ENCODE data around the gene STK10. TPM values are rescaled to one million over a fixed set of nuclear protein-coding genes. Genes with fewer than 3 reads are reported as not detected.

STK10 gene
- total and polyA plus RNA-seq, 2 experiments from 2014 or later, result 7.5 to 17.8 TPM

DNA sequence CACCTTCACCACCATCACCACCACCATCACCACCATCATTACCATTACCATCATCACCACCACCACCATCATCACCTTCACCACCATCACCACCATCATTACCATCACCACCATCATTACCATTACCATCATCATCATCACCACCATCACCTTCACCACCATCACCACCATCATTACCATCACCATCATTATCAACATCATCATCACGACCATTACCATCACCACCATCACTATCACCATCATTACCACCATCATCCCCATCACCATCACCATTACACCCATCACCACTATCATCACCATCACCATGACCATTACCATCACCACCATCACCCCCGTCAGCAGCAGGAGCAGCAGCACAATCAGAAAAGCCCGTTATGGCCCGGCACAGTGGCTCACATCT lies 89.1 kb downstream of the STK10 start:
- ATAC-seq (no peak), DNase-seq (ENCODE audit: low spot score) (no peak)
- Mint-ChIP-seq H3K27me3 (ENCODE audit: insufficient read depth, low read depth, poor library complexity) (peaks cover 1% of the 10 kb centered on the region), H3K4me1 (peaks cover 31% of the 10 kb centered on the region), H3K9me3 (no peaks in the 10 kb centered on the region), H3K36me3 (ENCODE audit: low read depth) (no peaks in the 10 kb centered on the region; the same call in 1 of the 3 replicates), H3K27ac (no peak overlapping the region), H3K4me3 (no peak overlapping the region)
- no peak overlapping the region for H3K4me2 ChIP-seq
- H3F3A ChIP-seq (replicated peaks; ENCODE audit: low read depth), result peaks cover 14% of the 10 kb centered on the region
- H2AFZ ChIP-seq, result no peak overlapping the region
- H3K4me1 ChIP-seq (ENCODE audit: insufficient read depth), result peaks cover 23% of the 10 kb centered on the region
- no peak for TF ChIP-seq NANOG (IDR thresholded peaks at IDR 0.05; ENCODE audit: borderline replicate concordance)
- no peak for TF ChIP-seq ZNF462 (CRISPR knock-in tag; IDR thresholded peaks at IDR 0.05)
- TF ChIP-seq POLR2AphosphoS5 (IDR thresholded peaks at IDR 0.05; ENCODE audit: low read depth), result no peak
- TF ChIP-seq, protein P1, sequence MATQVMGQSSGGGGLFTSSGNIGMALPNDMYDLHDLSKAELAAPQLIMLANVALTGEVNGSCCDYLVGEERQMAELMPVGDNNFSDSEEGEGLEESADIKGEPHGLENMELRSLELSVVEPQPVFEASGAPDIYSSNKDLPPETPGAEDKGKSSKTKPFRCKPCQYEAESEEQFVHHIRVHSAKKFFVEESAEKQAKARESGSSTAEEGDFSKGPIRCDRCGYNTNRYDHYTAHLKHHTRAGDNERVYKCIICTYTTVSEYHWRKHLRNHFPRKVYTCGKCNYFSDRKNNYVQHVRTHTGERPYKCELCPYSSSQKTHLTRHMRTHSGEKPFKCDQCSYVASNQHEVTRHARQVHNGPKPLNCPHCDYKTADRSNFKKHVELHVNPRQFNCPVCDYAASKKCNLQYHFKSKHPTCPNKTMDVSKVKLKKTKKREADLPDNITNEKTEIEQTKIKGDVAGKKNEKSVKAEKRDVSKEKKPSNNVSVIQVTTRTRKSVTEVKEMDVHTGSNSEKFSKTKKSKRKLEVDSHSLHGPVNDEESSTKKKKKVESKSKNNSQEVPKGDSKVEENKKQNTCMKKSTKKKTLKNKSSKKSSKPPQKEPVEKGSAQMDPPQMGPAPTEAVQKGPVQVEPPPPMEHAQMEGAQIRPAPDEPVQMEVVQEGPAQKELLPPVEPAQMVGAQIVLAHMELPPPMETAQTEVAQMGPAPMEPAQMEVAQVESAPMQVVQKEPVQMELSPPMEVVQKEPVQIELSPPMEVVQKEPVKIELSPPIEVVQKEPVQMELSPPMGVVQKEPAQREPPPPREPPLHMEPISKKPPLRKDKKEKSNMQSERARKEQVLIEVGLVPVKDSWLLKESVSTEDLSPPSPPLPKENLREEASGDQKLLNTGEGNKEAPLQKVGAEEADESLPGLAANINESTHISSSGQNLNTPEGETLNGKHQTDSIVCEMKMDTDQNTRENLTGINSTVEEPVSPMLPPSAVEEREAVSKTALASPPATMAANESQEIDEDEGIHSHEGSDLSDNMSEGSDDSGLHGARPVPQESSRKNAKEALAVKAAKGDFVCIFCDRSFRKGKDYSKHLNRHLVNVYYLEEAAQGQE (IDR thresholded peaks at IDR 0.05; ENCODE audit: unreplicated experiment), result no peak
- no peak for TF ChIP-seq CREB1 (CRISPR knock-in tag; IDR thresholded peaks at IDR 0.05; ENCODE audit: low read depth)
- no peak for TF ChIP-seq EZH2 (IDR thresholded peaks at IDR 0.05; ENCODE audit: low read depth, unreplicated experiment)
- TF ChIP-seq ZNF114 (CRISPR knock-in tag; IDR thresholded peaks at IDR 0.05), result no peak
- TF ChIP-seq ZNF331 (CRISPR knock-in tag; IDR thresholded peaks at IDR 0.05; ENCODE audit: low read depth), result no peak
- no peak for TF ChIP-seq CTCF (conservative IDR thresholded peaks at IDR 0.05; ENCODE audit: low read depth in 2 of 2)
- H3K9me2 ChIP-seq (ENCODE audit: insufficient read depth), result peaks cover 3% of the 10 kb centered on the region; the same call in 1 of the 2 replicates
- H3K79me2 ChIP-seq (replicated peaks; ENCODE audit: insufficient read depth), result no peaks in the 10 kb centered on the region
- H4K20me1 ChIP-seq (replicated peaks; ENCODE audit: insufficient read depth), result no peaks in the 10 kb centered on the region; the same call in 1 of the 2 replicates
- H3K27ac ChIP-seq (ENCODE audit: low read depth), result no peak overlapping the region
- no peak overlapping the region for H3K4me3 ChIP-seq
- no peaks in the 10 kb centered on the region for H3K27me3 ChIP-seq (ENCODE audit: insufficient read depth)
- H3K36me3 ChIP-seq (ENCODE audit: insufficient read depth), result no peaks in the 10 kb centered on the region
